Coronary artery (tissue), 2 donors: Measurements from ENCODE around the gene UGT1A10.

Source experiments
- DNase-seq: peaks from one replicate; pipeline ENCODE4 v3.0.0-alpha.2; 2017; ENCODE audit warnings: low spot score
- H3K27ac ChIP-seq, 2 donors: fragments of 200-600 bp; sonication (generic); one replicate each; pipeline ENCODE4 v1.5.1; 2016 to 2019
- H3K4me3 ChIP-seq: fragments of 200-600 bp; sonication (generic); 2 replicates; pipeline ENCODE4 v1.5.1; 2016; ENCODE audit warnings: mild to moderate bottlenecking, moderate library complexity
- TF ChIP-seq, protein P1 (sequence below): fragments of 200-600 bp; sonication (generic); IDR thresholded peaks from one replicate; pipeline ENCODE4 v1.5.1; 2019; ENCODE audit warnings: antibody characterized with exemption

UGT1A10 gene

DNA sequence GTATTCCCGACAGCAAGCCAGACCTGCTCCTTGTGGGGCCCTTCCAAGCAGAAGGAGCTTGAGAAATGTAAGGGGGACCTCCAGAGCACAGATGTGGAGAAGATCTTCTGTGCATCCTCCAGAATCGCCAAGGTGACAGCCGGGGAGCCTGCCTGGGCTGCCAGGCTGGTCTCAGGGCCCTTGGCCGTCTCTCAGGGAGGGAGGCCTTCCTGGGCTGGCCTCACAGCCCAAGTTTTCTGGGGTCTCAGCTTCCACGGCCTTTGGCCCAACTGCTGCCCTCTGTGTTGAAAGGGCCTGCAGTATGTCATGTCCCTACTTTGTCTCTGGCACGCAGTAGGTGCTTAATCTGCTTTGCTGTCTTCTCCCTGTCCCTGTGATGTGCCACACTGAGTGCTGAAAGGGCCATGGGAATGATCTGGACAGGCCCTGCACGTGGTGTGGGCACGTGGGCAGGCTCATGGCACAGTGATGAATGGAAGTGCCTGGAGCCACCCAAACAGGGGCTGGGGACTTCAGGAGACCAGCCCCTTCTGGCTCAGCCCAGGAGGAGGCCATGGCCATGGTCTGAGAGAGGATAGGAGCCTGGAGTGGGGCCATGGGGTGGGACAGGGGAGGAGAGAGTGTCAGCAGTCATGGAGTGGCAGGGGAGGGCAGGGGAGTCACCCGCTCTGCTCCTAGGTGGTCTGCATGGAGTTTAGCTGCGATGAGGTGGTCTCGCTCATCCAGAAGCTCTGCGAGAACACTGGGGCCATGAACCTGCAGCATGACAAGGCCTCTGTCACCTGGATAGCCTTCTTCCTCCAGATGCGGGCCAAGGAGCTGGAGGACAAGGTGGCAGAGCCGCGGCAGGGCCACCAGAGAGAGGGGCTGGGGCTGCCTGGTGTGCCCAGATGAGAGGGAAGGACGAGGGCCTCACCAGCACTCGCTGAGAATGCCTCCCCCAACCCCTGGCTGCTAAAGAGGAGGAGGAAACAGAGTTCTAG lies 182.7 kb downstream of the UGT1A10 start:
- H3K27ac ChIP-seq = no peak overlapping the region
- DNase-seq = peak; percentile 54
- H3K4me3 ChIP-seq = no peak overlapping the region
- TF ChIP-seq, protein P1, sequence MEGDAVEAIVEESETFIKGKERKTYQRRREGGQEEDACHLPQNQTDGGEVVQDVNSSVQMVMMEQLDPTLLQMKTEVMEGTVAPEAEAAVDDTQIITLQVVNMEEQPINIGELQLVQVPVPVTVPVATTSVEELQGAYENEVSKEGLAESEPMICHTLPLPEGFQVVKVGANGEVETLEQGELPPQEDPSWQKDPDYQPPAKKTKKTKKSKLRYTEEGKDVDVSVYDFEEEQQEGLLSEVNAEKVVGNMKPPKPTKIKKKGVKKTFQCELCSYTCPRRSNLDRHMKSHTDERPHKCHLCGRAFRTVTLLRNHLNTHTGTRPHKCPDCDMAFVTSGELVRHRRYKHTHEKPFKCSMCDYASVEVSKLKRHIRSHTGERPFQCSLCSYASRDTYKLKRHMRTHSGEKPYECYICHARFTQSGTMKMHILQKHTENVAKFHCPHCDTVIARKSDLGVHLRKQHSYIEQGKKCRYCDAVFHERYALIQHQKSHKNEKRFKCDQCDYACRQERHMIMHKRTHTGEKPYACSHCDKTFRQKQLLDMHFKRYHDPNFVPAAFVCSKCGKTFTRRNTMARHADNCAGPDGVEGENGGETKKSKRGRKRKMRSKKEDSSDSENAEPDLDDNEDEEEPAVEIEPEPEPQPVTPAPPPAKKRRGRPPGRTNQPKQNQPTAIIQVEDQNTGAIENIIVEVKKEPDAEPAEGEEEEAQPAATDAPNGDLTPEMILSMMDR = no peak

DNA sequence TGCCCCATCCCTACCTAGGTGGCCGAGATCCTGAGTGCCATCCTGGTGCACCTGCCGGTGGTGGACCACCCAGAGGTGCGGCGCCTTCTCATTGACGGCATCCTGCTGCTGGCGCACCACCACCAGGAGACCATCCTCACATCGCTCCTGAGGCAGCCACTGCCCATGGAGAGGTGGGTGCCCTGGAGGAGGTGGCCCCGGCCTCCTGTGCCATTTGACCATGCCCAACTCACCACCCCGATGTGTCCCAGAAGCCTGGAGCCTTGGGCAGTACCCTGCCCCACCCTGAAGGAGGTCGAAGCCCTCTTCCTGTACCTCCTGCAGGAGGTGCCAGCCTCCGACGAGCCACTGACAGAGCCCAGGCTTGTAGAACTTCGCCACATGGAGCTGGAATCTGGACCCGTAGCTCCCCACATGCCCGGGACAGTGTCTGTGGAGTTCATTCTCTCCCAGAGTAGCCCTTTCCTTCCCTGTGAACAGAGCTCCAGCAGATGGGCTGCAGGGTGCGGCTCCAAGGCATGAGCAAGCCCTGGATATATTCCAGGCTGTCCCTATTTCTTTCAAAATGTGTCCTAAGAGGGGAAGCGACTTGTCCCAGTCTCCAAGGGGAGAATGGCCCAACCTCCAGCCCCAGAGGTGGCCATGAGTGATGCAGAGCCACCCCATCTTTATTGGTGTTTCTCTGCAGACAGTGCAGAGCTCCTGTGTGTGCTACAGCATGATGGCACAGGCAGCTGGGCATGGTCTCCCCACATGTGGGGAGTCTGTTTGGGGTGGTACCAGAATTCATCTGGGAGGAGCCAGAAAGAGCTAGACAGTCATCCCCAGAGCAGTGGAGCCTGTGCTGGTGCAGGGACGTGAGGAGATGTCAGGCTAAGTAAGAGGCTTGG lies 183.9 kb downstream of the UGT1A10 start:
- Histone ChIP-seq H3K4me3 (no peak overlapping the region), H3K27ac (no peak overlapping the region)
- TF ChIP-seq, protein P1 = no peak
- DNase-seq = peak; percentile 58

DNA sequence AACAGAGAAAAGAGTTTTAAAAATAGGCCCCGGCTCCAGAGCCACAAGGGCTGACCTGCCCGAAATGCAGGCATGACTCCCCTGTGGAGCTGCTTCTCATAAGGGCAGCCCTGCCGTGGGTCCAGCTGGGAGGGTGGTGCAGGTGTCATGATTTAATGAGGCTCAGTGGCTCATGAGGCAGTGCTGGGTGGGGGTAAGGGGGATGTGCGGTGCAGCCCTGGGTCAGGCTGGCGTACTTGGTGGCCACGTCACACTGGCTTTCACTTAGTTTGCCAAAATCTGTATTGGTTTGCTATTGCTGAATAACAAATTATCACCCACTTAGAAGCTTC lies 184.5 kb downstream of the UGT1A10 start:
- DNase-seq = peak; percentile 60
- no peak overlapping the region for H3K4me3 ChIP-seq

DNA sequence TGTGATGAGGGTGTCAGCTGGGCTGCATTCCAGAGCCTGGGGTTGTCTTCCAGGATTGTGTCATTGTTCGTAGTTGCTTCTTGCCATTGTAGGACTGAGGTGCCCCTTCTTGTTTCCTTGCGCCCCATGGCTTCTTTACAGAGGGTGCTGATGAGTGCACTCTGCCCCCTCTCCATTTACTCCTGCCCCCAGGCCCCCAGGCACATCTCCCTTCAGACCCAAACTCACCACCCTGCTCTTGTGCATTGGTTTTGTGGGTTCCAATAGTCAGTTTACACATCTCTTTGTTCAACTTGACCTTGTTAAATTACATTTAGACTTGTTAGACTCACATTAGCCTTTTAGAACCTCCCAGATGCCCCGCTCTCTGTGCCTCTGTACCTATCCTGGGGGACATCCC lies 184.9 kb downstream of the UGT1A10 start:
- DNase-seq = peak; percentile 45
- TF ChIP-seq, protein P1 = no peak
- Histone ChIP-seq H3K27ac (no peak overlapping the region), H3K4me3 (no peak overlapping the region)

More for the DNA sequence above, 184.5 kb downstream of the UGT1A10 start:
- TF ChIP-seq, protein P1 = no peak
- no peak overlapping the region for H3K27ac ChIP-seq

DNA sequence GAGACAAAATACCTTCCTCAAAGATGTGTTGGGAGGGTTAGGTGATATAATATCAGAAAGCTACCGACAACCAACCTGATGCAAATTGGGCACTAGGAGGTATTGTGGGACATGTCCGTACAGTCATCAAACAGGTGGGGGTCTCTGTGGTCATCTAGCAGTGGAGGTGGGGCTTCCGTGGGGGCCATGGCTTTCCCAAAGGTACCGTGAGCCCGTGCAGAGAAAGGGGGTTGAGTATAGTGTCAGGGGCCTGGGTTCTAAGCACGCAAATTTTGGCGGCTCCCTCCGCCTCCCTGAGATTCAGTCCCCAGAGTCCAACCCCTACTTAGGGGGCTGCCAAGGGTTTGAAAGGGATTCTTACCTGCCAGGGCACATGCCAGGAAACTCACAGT lies 185.5 kb downstream of the UGT1A10 start:
- Histone ChIP-seq H3K4me3 (no peak overlapping the region), H3K27ac (no peak overlapping the region)
- TF ChIP-seq, protein P1 = no peak
- no peak for DNase-seq

DNA sequence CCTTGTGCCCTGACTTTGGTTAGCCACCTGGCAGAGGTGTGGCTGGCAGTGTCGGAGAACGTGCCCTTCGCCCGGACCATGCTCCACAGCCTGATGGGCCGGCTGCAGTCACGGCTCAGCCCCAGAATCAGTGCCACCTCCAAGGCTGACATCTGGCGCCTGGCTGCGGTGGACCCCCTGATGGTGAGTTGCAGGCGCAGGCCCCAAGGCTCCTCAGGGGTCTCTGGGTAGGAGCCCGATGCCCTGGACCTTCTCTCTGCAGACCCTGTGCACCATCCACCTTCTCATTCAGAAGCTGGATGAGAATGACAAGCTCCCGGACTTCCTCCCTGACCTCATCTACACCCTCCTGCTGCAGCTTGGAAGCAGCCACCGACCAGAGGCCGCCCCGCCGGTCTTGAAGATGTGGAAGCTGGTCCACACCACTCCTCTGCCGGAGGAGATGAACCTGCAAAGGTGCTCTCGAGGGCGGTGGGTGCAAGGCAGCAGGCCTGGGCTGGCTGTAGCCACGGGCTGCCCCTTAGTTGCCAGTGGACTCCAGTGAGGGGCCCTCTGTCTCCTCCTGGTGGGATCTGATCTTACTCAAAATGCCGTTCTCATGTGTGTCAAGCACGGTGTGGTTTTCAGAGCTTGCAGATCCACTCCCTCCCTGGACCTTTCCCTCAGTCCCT lies 186.0 kb downstream of the UGT1A10 start:
- H3K4me3 ChIP-seq = no peak overlapping the region
- DNase-seq = peak; percentile 68
- no peak overlapping the region for H3K27ac ChIP-seq
- TF ChIP-seq, protein P1 = no peak
